Ovary (tissue), 3 donors: ENCODE results near the gene LEF1.

Experiments used
- EP300 ChIP-seq: sonication (generic); formaldehyde crosslinking; IDR thresholded peaks from one replicate; pipeline ENCODE4 v1.6.1; 2017; ENCODE audit warnings: antibody characterized with exemption
- POLR2A ChIP-seq: fragments of 450-650 bp; IDR thresholded peaks from one replicate; pipeline ENCODE4 v1.6.1; 2017; ENCODE audit warnings: antibody characterized with exemption, mild to moderate bottlenecking, moderate library complexity
- TF ChIP-seq, protein P1 (sequence below), 3 donors: fragments of 450-650 bp in 2 of 3; fragments of 200-600 bp in 1 of 3; IDR thresholded peaks; one replicate each; pipeline versions ENCODE4 v1.5.1 to v1.8.0; 2016 to 2022; ENCODE audit warnings: antibody characterized with exemption in 3 of 3, mild to moderate bottlenecking in 1 of 3
- donor health status: DM: no; HTN: no; CAD: no.

GRCh38 chr4:108106186-108106585 is 62.5 kb downstream of the LEF1 start:
- TF ChIP-seq, protein P1, sequence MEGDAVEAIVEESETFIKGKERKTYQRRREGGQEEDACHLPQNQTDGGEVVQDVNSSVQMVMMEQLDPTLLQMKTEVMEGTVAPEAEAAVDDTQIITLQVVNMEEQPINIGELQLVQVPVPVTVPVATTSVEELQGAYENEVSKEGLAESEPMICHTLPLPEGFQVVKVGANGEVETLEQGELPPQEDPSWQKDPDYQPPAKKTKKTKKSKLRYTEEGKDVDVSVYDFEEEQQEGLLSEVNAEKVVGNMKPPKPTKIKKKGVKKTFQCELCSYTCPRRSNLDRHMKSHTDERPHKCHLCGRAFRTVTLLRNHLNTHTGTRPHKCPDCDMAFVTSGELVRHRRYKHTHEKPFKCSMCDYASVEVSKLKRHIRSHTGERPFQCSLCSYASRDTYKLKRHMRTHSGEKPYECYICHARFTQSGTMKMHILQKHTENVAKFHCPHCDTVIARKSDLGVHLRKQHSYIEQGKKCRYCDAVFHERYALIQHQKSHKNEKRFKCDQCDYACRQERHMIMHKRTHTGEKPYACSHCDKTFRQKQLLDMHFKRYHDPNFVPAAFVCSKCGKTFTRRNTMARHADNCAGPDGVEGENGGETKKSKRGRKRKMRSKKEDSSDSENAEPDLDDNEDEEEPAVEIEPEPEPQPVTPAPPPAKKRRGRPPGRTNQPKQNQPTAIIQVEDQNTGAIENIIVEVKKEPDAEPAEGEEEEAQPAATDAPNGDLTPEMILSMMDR (IDR thresholded peaks at IDR 0.05), result no peak
- TF ChIP-seq EP300 (no peak), POLR2A (no peak)
